Inferior parietal cortex (tissue), 1 donor: ENCODE measurements around the gene SDS.

Experiments used
- DNase-seq: peaks from one replicate; pipeline ENCODE4 v3.0.0-alpha.2; 2016; ENCODE audit errors: extremely low spot score

SDS gene, protein sequence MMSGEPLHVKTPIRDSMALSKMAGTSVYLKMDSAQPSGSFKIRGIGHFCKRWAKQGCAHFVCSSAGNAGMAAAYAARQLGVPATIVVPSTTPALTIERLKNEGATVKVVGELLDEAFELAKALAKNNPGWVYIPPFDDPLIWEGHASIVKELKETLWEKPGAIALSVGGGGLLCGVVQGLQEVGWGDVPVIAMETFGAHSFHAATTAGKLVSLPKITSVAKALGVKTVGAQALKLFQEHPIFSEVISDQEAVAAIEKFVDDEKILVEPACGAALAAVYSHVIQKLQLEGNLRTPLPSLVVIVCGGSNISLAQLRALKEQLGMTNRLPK

DNA sequence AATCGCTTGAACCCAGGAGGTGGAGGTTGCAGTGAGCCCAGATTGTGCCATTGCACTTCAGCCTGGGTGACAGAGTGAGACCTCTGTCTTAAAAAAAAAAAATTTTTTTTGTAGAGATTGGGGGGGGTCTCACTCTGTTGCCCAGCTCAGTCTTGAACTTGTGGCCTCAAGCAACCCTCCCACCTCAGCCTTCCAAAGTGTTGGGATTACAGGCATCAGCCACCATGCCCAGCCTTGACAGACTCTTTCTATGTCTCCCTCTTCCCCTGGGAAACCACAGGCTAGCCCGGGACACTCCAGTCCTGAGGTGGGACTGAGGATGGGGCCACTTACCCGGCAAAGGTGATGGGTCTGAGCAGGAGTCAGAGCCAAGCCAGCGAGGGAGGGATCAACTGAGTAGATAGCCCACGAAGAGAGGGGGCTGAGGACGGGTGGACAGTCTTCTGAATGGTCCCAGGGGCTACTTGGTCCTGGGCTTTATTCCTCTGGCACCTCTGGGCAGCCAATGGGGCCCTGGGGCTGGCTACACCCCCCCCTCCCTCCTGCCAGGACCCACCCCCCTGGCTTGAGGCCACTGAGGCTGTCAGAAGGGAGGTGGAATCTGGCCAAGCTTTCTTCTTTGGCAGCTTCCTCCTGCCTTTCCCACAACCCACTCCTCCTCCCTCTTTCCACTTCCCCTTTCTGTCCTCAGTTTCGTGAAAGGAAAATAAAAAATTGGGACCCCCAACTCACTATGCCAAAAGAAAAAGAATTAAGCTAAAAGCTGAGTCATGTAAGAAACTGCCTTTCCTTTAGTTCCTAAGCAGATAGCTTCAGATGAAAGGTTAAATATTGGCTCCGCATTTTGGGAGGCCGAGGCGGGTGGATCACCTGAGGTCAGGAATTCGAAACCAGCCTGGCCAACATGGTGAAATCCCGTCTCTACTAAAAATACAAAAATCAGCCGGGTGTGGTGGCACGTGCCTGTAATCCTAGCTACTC lies at the start of gene SDS:
Gene SDS (minus strand): TSS at position 453 of the 981 bp plus-strand sequence. CDS start 4,179 bp downstream, outside the sequence.
- DNase-seq = peak; percentile 45

DNA sequence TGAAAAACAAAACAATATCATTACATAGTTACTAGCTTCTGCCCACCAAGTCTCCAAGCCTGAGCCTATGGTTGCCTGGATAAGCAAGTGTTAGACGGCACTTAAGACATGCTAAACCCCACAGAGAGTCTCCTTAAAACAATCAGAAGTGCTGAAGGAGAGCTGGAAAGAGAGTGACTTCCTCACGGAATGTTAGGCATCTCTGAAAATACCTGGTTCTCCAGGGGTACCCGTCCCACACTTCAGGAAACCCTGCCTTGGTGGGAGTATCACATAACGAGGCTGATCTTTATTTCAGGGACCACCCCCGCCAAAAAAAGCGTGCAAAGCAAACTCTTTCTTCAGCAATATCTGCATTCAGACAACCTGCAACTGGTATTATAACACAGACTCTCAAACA lies 49.6 kb upstream of the SDS start:
- DNase-seq = no peak

DNA sequence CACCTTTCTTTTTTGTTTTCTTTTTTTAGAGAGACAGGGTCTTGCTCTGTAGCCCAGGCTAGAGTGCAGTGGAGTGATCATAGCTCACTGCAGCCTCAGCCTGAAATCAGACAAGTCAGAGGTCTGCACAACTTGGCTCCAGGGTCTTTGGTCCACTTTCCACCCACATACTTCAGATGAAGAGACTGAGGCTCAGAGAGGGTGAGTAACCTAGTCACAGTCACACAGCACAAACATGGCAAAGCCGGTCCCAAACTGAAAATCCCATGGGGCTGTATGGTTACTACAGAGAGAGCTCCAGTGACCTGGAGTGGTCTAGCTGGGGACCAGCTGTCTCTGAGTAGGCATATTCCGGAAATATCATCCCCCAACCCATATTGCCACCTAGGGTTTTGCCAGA lies 48.8 kb upstream of the SDS start:
- no peak for DNase-seq

DNA sequence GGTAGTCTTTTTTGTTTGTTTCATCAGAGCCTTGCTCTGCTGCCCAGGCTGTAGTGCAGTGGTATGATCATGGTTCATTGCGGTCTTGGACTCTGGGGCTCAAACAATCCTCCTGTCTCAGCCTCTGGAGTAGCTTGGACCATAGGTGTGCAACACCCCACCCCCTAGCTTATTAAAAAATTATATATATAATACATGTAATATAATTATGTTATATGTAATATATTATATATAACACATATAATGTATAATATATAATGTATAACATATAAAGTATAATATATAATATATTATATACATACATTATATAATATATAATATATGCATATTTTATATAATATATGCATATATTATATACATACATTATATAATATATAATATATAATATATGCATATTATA lies 46.2 kb upstream of the SDS start:
- no peak for DNase-seq

DNA sequence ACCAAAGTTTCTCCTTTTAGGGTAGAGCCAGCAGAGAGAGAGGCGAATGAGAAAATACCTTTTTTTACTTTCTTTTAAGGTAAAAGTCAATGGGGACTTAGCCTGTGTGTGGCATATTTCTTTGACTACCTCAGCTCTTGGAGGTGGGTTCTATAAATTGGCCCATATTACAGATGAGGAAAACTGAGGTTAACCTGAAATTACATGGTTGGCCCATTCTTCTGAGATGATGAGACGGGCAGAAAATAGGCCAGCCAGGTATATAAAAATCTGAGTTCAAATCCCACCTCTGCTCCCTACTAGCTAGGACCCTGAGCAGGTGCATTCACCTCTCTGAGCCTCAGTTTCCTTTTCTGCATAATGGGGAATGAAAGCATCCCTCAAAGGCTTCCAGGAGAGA lies 45.6 kb upstream of the SDS start:
- no peak for DNase-seq

DNA sequence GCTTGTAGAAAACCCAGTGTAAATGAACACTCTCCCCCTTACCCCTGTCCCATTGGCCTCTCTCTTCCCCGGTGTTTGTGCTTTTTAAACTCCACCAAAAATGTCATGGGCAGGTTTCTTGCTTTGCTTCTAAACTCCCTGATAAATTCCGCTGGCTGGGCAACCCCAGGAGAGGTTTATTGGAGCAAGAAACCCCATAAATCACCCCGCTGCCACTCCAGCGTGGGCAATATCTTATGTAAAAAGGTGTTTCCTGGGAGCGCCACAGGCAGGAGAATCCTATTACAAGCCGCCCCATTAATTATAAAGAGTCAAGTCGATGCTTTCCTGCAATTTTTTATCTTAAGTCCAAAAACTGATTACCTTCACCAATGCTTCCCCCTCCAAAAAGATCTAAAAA lies 45.2 kb upstream of the SDS start:
- DNase-seq = no peak

DNA sequence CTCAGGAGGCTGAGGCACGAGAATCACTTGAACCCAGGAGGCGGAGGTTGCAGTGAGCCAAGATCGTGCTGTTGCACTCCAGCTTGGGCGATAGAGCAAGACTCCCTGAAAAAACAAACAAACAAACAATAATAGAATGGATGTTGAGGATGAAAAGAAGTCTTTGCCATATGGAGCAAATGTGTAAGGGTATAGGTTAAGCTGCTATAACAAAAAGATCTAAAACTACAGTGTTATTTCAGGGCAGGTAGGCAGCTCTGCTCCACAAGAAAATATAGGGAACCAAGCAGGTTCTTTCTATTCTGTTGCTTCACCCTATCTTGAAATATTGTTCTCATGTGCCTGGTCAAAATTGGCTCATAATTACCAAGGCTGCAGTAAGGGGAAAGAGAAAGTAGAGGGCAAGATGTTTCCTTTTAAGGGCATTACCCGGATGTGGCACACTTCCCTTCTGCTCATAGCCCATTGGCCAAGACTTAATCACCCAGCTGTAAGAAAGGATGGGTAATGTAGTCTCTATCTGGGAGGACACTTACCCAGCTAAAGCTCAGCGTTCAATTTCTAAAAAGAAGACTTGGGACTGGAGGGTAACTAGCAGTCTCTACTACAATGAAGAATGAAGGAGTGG lies 42.0 kb upstream of the SDS start:
- no peak for DNase-seq

DNA sequence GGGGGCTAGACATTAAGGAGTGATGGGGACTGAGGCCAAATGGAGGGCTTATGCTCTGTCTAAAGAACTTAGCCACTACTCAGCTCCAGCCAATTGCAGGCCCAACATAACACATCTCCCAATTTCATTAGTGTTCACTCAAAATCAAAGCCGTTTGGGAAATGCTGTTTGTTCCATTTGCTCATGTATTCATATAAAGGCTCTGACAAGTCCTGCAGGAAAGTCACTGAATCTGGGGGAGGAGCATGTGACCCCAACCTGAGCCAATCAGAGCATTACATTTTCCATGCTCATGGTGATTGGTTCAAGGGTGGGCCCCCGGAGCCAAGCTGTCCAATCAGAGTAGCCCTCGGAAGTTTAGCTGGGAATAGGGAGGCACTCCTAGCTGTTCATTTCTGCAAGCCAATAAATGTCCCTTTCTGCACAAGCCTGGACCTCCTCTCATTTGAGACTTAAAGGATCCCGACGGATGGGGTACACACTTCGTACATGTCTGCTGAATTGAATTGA lies 39.4 kb upstream of the SDS start:
- DNase-seq = no peak

DNA sequence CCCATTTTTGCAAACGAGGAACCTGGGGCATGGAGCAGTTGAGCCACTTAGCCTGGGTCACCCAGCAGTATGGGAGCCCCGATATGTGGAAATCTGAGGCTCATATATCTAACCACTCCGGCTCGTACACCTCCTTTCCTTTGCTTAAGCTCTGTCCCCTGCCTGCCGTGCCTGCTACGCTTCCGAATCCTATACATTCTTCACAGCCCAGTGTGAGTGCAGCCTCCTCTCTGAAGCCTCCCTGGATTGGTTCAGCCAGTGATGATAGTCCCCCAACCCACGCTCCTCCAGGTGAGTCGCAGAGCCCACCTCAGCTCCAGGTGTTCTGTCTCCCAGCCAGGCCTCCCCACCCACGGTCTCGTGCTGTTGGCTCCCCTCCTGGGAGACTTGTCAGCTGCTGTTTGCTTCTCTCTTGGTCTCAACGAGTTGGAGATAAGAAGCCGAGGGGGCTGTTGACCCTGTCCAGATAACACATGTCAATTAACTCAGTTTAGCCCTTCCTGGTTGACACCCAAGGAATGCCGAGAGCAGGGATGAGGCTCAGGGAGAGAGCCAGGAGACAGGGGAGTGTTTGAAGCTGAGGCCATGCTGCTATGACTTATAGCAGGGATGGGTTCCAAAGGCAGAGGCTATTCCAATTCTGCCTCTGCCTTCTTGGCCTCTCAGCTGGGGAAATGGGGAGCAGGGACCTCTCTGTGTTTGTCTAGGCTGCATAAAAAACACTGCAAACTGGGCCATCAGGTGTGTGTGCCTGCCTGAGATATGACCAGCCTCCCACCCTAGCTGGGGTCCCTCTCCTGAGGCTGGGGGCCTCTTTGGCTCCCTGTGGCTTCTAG lies 37.5 kb upstream of the SDS start:
- DNase-seq = no peak

DNA sequence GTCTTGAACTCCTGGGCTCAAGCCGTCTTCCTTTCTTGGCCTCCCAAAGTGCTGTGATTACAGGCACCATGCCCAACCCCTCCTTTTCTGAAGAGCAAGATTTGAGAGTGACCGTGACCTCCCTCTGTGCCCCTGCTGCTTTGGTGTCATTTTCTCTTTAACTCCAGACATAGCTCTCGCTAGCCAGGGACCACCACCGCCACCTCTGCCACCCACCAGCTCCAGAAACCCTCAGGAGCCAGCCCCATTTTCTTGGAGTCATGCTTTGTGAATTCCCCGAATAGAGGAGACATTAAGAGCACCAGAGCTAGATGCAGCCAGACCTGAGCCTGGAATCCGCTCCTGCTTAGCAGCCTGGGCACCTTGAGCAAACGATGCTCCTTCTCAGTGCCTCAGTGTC lies 36.6 kb upstream of the SDS start:
- DNase-seq = no peak

DNA sequence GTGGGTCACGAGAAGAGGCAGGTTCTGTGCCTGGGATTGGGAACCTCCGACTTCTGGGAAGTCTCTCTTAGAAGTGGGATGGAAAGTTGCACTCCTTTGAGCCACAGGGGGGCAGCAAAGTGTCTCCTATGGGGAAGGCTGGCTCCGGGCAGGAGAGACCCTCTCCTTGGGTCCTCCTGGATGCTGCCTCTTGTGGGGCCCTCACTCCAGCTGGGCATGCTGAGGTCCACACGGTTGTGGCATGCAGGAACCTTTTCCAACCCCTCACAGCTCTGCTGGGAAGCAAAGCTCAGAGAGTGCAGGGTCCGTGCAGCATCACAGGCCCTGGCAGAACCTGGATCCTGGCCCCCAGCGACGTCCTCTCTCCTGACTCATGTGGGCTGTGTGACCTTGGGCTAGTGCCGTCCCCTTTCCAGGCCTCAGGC lies 35.9 kb upstream of the SDS start:
- peak; percentile 64 for DNase-seq

DNA sequence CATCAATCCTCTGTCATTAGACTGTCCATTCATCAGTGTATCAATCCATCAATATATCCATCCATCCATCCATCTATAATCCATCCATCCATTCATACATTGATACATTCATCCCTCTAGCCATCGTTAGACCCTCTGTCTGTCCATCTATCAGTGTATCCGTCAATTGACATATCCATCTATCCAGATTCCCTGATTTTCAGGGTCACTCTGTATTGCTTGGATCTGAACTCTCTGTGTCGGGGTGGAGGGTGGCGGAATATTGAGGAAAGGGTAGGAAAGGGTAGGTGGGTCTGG lies 35.6 kb upstream of the SDS start:
- DNase-seq = no peak

DNA sequence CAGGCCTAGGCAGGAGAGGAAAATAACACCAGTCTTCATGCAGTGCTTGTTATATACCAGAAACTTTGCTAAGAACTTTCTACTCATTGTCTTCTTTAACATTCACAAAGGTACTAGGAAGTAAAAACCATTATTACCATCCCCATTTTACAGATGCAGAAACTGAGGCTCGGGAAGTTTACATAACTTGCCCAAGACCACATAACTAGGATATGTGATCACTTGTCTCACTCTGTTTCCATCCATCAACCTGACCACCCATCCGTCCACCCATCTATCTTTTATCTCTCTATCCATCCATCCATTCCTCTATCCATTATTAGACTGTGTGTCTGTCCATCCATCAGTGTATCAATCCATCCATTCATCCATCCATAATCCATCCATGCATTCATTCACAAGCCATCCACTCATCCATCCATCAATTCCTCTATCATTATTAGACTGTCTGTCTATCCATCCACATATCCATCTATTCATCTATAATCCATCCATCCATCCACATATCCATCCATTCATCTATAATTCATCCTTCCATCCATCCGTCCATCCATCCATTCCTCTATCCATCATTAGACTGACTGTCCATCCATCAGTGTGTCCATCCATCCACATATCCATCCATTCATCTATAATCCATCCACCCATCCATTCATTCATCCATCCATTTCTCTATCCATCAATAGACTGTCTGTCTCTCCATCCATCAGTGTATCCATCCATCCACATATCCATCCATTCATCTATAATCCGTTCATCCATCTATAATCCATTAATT lies 35.0 kb upstream of the SDS start:
- no peak for DNase-seq

DNA sequence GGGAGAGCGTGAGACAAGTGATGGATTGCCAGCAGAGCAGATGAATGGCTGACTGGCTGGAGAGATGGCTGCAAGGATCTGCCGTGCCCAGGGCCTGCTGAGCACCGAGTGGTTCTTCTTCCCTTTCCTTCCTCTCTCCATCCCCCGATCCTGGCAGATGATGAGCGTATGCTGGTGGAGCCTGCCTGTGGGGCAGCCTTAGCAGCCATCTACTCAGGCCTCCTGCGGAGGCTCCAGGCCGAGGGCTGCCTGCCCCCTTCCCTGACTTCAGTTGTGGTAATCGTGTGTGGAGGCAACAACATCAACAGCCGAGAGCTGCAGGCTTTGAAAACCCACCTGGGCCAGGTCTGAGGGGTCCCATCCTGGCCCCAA lies 34.0 kb upstream of the SDS start:
- no peak for DNase-seq

DNA sequence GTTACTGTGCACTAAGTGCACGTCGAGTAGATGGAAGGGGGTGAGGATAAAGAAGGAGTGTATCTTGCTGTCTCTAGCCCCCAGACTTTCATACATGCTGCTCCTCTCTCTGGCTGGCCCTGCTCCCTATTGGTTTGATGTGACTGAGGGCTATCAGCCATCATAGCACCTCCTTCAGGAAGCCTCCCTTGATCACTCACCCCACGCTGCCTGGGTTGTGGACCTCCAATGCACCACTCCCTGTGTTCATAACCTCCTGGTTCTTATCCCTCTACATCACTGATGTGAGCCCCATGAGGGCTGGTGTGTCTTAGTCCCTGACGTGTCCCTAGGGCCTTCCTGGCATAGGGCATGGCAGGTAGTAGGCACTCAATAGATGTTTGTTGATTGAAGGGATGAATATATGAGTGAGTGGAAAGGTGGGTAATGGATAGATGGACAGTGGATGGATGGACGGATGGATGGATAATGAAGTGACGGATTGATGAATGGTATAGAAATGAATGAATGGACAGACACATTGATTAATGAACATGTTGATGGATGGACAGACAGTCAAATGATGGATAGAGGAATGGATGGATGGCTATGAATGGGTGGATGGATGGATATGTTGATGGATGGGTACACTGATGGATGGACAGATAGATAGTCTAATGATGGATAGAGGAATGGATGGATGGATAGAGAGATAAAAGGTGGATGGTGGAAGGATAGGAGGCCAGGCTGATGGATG lies 33.5 kb upstream of the SDS start:
- DNase-seq = no peak

DNA sequence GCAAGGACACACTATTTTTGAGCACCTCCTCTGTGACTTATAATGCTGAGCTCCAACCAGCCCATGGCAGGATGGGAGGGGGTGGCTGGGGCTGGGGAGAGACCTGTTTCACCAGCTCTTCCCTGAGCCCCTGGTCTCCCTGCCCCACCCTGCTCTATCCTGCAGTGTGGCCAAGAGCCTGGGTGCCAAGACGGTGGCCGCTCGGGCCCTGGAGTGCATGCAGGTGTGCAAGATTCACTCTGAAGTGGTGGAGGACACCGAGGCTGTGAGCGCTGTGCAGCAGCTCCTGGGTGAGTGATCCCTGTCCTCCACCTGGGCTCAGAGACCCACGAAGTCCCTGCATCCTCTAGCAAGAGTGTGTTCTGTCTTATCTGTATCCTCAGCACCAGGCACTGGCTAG lies 32.9 kb upstream of the SDS start:
- DNase-seq = no peak

DNA sequence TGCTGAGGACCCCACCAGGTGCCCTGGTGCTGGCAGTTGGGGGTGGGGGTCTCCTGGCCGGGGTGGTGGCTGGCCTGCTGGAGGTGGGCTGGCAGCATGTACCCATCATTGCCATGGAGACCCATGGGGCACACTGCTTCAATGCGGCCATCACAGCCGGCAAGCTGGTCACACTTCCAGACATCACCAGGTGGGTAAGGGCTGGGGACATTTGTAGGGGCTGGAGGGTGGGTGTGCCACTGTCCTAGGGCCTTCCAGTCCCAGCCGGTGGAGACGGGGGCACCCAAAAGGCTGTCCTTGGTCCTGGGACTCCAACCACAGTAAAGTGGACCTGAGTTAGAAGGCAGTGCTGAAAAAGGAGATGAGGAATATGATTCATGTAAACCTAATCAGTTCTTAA lies 31.7 kb upstream of the SDS start:
- no peak for DNase-seq

DNA sequence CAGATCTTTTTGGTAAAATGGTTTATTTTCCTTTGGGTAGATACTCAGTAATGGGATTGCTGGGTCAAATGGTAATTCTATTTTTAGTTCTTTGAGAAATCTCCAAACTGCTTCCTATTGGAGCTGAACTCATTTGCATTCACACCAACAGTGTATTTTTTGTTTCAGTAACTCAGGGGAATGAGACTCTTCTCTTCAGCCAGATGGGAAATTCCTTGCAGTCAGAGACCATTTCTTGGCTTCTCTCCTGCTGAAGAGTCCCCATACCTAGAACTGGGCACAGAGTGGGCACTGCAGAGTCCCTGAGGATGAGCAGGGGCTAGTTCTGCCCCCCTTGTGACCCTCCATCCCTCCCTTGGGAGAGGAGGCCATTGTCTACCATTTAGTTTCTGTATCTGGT lies 29.3 kb upstream of the SDS start:
- no peak for DNase-seq

DNA sequence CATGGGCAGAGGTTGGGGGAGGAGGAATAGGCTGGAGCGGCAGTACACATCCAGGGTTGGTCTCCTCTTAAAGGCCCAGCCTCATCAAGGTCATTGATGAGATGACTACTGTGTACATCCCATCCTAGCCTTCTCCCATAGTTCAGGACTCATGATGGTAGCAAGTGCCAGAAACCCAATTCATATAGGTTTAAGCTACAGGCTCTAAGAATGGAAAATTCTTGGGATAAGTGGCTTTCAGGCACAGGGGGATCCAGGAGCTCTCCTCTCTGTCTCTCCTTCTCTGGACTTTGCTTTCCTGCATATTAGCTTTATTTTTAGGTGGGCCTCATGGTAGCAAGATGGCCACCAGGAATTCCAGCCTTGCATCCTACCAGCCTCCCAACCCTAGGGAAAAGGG lies 24.8 kb upstream of the SDS start:
- DNase-seq = no peak

DNA sequence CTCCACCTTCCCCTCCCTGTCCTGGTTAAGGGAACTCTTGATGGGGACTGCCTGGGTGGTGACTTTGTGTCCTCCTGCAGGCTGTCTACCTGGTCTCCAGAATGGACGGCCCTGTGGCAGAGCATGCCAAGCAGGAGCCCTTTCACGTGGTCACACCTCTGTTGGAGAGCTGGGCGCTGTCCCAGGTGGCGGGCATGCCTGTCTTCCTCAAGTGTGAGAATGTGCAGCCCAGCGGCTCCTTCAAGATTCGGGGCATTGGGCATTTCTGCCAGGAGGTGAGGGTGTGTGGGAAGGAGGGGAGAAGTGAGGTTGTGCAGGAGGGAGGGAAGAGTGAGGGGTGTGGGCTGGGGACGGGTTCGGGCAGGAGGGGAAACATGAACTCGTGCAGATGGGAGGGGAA lies 24.2 kb upstream of the SDS start:
- DNase-seq = no peak
